GM10847 (cell line): ENCODE measurements around the gene STXBP4.

Source experiments
- POLR2A ChIP-seq: IDR thresholded peaks from 2 replicates; pipeline ENCODE4 v1.6.1; 2011; ENCODE audit not compliant: insufficient read length; ENCODE audit errors: extremely low read depth

The STXBP4 gene

GRCh38 chr17:55117164-55117563 is 148.6 kb downstream of the STXBP4 start:
- TF ChIP-seq POLR2A, result no peak

DNA sequence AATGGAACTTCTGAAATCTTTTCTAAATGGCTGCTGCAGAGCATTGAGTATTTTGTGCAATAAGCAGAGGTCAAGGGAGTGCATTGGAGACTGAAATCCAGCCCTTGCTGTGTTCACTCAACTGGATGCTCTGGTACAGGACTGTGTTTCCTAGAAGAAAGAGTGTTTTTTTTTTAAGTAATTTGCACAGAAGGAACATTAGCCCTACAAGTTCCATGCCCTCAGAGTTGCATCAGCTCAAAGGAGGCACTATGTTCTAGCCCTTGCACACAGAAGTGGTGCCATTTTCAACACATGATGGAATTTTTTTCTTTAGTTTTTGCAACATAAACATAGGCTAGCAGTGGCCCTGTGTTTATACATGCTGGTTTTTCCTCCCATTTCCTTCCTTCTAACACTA is 152.1 kb downstream of the STXBP4 start:
- no peak for TF ChIP-seq POLR2A

DNA sequence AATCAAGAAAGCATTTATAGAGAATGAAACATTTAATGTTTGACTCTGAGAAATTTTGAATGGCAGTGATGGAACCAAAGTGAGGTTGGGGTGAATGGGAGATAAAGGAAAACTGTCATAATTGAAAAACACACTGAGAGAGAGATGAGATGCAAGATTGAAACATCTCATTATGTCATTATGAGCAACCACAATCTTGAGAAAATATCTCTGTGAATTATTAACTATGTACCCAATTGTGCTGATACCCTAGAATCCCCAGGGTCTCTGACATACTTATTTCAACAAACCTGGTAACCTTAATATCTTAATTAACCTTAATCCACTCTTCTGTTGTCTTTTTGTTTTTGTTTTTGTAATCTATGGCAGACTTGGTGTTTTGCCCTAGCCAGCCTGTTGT is 152.7 kb downstream of the STXBP4 start:
- TF ChIP-seq POLR2A, result no peak

- TF ChIP-seq POLR2A, result no peak
These were observed 153.5 kb downstream of the STXBP4 start for GRCh38 chr17:55122114-55122513.

DNA sequence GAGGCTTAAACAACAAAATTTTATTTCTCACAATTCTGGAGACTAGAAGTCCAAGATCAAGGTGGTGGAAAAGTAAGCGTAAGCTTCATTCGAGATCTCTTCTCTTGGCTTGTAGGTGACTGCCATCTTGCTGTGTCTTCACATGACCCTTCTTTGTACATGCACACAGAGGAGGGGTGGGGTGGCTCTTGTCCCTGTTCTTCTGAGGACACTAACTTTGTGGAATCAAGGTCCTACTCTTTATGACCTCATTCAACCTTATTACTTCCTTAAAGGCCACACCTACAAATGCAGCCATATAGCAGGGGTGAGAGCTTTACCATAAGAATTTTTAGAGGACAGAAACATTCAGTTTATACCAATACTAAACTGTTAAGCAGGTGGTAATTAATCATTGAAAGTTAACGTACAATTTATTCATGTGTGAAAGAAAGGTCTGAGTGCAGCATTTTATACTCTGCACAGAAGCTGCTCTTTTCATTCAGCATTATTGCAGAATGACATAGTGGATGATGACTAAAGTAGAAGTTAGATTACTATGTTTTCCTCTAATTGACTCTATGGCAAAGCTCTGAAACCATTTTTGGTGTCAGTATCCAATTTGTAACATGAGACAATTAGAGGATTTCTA is 156.3 kb downstream of the STXBP4 start:
- no peak for TF ChIP-seq POLR2A

- no peak for TF ChIP-seq POLR2A
These were observed 165.0 kb downstream of the STXBP4 start for GRCh38 chr17:55133583-55133982.

DNA sequence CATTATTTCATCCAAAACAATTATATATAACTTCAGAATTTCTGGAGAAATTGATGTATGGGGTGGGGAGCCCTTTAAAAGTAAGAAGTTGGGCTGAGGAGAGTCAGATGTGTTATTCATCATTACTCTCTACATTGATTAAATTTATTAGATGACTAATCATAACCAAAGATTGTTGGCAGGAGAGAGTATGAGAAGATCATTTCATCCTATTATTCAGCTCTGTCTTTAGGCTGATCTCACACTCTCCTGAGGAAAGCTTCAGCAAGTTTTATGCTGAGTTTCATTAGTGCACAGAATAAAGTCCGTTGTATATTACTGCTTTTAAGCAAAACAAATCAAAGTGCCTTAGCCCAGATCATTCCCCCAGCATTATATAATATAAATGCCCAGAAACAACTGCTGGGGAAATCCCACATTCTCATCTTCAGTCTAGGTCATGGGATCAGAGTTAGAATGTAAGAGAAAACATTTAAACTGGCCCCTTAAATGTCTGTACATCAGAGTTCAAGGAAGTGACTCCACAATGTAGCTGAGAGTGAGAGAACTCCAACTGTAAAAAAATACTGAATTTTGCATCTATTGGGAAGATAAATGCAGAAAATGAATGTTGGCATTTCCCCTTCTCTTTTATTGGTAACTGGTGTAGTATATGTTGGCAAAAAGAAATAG is 166.1 kb downstream of the STXBP4 start:
- no peak for TF ChIP-seq POLR2A

GRCh38 chr17:55140809-55141208 is 172.2 kb downstream of the STXBP4 start:
- no peak for TF ChIP-seq POLR2A

- TF ChIP-seq POLR2A, result no peak
These were observed 176.0 kb downstream of the STXBP4 start for GRCh38 chr17:55144518-55144917.

DNA sequence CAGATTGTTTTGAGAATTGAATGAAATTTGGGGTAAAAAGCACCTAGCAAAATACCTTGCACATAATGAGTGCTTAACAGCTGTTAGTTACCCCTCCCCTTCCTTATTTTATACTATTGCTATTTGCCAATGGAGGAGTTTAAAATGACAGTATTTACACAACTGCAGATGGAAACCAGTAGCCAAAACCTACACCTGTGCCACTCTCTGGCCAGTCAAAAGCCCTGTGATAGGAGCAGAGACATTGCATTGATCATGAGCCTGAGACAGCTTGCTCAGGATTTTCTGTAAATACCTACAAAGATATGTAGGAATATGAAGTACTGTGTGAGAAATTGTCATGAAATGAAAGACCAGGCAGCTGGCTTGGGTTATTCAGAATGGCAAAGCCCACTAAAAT is 180.9 kb downstream of the STXBP4 start:
- no peak for TF ChIP-seq POLR2A

GRCh38 chr17:55152236-55152635 is 183.7 kb downstream of the STXBP4 start:
- no peak for TF ChIP-seq POLR2A

GRCh38 chr17:55154101-55154500 is 185.5 kb downstream of the STXBP4 start:
- no peak for TF ChIP-seq POLR2A

- TF ChIP-seq POLR2A, result no peak
These were observed 187.4 kb downstream of the STXBP4 start for GRCh38 chr17:55155856-55156560.

DNA sequence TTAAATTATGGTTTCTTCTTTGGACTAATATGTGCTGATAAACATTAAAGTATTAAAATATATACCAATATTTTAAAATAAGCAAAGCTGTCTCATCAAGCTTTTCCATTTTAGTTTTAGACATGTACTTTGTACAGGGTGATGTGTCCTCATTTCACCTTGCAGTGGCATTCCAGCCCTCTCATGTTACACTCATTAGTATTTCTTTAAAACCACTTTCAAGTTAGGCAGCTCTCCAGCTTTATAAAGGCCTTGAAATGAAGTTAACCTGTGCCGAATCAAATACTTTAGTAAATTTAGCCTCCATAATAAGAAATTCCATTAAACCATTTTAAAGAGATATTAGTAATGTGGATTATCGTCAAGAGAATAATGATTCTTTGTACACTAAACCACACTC is 188.6 kb downstream of the STXBP4 start:
- no peak for TF ChIP-seq POLR2A

DNA sequence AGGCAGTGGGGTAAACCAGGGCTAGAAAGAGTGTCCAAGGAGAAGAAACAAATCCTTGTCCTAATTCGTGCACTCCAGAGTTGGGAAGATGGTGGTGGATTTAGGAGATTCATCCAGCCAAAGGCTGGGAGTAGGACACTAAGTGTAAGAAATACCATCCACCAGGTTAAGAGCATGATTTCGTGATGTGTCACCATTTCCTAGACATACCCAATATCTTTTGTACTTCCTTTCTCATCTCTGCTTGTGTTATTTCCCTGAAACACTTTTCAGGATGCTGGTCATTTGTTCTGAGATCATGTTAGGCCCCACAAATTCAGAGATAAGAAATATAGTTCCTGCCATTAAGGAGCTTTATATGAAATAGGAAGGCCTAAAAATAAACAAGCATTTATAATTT is 189.9 kb downstream of the STXBP4 start:
- TF ChIP-seq POLR2A, result no peak

GRCh38 chr17:55159251-55159650 is 190.7 kb downstream of the STXBP4 start:
- TF ChIP-seq POLR2A, result no peak
